ENCODE measurements around the gene GNAT3.

The GNAT3 gene

GRCh38 chr7:80414331-80414730 is 97.5 kb downstream of the GNAT3 start:
- no peak for DNase-seq

GRCh38 chr7:80413383-80413945 is 98.4 kb downstream of the GNAT3 start:
- no peak for DNase-seq

GRCh38 chr7:80412842-80413241 is 99.0 kb downstream of the GNAT3 start:
- DNase-seq = no peak

GRCh38 chr7:80411621-80412020 is 100.2 kb downstream of the GNAT3 start:
- no peak for DNase-seq

- no peak for DNase-seq
Observed at GRCh38 chr7:80410081-80410480, 101.8 kb downstream of the GNAT3 start.
